Gastrocnemius medialis (tissue), 4 donors: ENCODE measurements around the gene ALKBH6.

Experiments
- CTCF ChIP-seq, 5 experiments: fragments of 450-650 bp in 3 of 5; fragments of 200-600 bp in 2 of 5; sonication (generic) in 2 of 5; IDR thresholded peaks in 4 of 5; conservative IDR thresholded peaks in 1 of 5; 1 replicate in 4 of 5; 2 replicates in 1 of 5; pipeline ENCODE4 v1.5.1; 2016 to 2019; ENCODE audit warnings: antibody characterized with exemption in 5 of 5, mild to moderate bottlenecking in 3 of 5, moderate library complexity in 3 of 5
- POLR2A ChIP-seq, 2 donors: fragments of 450-650 bp; IDR thresholded peaks; one replicate each; pipeline ENCODE4 v1.6.1; 2017; ENCODE audit warnings: antibody characterized with exemption in 2 of 2, mild to moderate bottlenecking in 2 of 2, moderate library complexity in 2 of 2

DNA sequence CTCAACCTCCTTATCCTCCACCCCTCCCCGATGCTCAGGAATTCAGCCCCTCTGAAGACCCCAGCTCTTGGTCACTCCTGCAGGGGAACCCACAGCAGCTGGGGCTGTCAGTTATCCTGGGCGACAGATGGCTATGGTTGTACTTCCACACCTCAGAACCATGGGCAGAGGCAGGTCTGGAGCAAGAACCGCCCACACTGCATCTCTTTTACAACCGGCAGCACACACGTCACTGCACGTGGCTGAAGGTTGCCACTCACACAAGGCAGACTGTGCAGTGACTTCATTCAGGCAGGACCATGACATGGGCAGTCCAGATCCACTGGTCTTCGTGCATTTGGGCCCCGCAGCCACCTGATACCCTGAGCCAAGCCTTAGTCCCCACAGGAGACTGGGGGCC lies 40.5 kb downstream of the ALKBH6 start:
- TF ChIP-seq POLR2A (IDR thresholded peaks at IDR 0.05), result no peak
- no peak for TF ChIP-seq CTCF (IDR thresholded peaks at IDR 0.05 in 4 of 5, conservative IDR thresholded peaks at IDR 0.05 in 1 of 5)
